K562 (cell line): ENCODE results near the gene ASIC3. TPM values are rescaled to one million over a fixed set of nuclear protein-coding genes. Genes with fewer than 3 reads are reported as not detected.
A peak's percentile ranks its signal among the peaks of the same experiment; 100 is the strongest.

Experiments
- BRD4 ChIP-seq: fragments of 200-600 bp; sonication (generic); IDR thresholded peaks from 2 replicates; pipeline ENCODE4 v1.6.1; 2017; ENCODE audit warnings: inconsistent platforms
- COPS2 ChIP-seq: fragments of 450-650 bp; conservative IDR thresholded peaks from 2 replicates; pipeline ENCODE4 v1.6.1; 2016; ENCODE audit warnings: mild to moderate bottlenecking, moderate library complexity
- CREB1 ChIP-seq, 2 experiments: sonication (generic) in 1 of 2; formaldehyde crosslinking in 1 of 2; IDR thresholded peaks; 2 replicates each; pipeline versions ENCODE4 v1.6.1 to v1.8.0; 2012 to 2022; ENCODE audit warnings: inconsistent platforms in 1 of 2, mild to moderate bottlenecking in 1 of 2, missing genetic modification reagents in 1 of 2, moderate library complexity in 1 of 2
- GATAD2B ChIP-seq: fragments of 450-650 bp; IDR thresholded peaks from 2 replicates; pipeline ENCODE4 v1.6.1; 2017; ENCODE audit warnings: mild to moderate bottlenecking, borderline replicate concordance
- HDAC2 ChIP-seq: fragments of 450-650 bp; IDR thresholded peaks from 2 replicates; pipeline ENCODE4 v1.6.1; 2016; ENCODE audit warnings: mild to moderate bottlenecking
- HNRNPK ChIP-seq: fragments of 200-400 bp; formaldehyde crosslinking; IDR thresholded peaks from one replicate; pipeline ENCODE4 v1.6.1; 2018; ENCODE audit warnings: mild to moderate bottlenecking, low read depth, low read length; ENCODE audit not compliant: poor library complexity, severe bottlenecking
- KLF6 ChIP-seq: fragments of 250-450 bp; sonication (Bioruptor Pico); IDR thresholded peaks from 2 replicates; pipeline ENCODE4 v1.4.0; 2020; ENCODE audit warnings: mild to moderate bottlenecking, moderate library complexity, borderline replicate concordance
- MBD1 ChIP-seq: fragments of 250-450 bp; sonication (Bioruptor Pico); IDR thresholded peaks from 2 replicates; pipeline ENCODE4 v1.8.0; 2022; ENCODE audit warnings: inconsistent platforms
- MEIS2 ChIP-seq: fragments of 450-650 bp; IDR thresholded peaks from 2 replicates; pipeline ENCODE4 v1.6.1; 2014; ENCODE audit warnings: mild to moderate bottlenecking; ENCODE audit not compliant: partially characterized antibody
- MGA ChIP-seq: fragments of 450-650 bp; IDR thresholded peaks from 2 replicates; pipeline ENCODE4 v1.6.1; 2016; ENCODE audit warnings: mild to moderate bottlenecking, moderate library complexity
- PRMT5 ChIP-seq: sonication (generic); formaldehyde crosslinking; IDR thresholded peaks from 2 replicates; pipeline ENCODE4 v1.5.0; 2020; ENCODE audit warnings: missing genetic modification reagents
- SREBF2 ChIP-seq: sonication (generic); formaldehyde crosslinking; IDR thresholded peaks from 2 replicates; pipeline ENCODE4 v1.4.0; 2020; ENCODE audit warnings: mild to moderate bottlenecking, missing genetic modification reagents
- ZKSCAN1 ChIP-seq: fragments of 150-350 bp; IDR thresholded peaks from 2 replicates; pipeline ENCODE4 v1.6.1; 2016; ENCODE audit warnings: low read depth, low read length
- ZNF239 ChIP-seq: fragments of 250-450 bp; sonication (Bioruptor Pico); IDR thresholded peaks from 2 replicates; pipeline ENCODE4 v1.4.0; 2020; ENCODE audit warnings: mild to moderate bottlenecking
- ZNF584 ChIP-seq: fragments of 200-800 bp; sonication (Bioruptor generic); IDR thresholded peaks from 2 replicates; pipeline ENCODE4 v1.6.1; 2016; ENCODE audit warnings: low read depth, mild to moderate bottlenecking, missing genetic modification characterization, missing compliant biosample characterization
- polyA plus RNA-seq, 8 experiments: library from polyadenylated mRNA; depleted of rRNA in 4 of 8; stranded (reverse) in 5 of 8; unstranded in 3 of 8; fragments of >200 nt; fragmentation: Nextera tagmentation in 2 of 8; fragmentation: Illumina TruSeq in 1 of 8; extraction: Ambion mirVana in 2 of 8; extraction: Trizol in 1 of 8; gene quantifications; 2 replicates each; pipeline versions ENCODE4 v1.2.1 to v1.2.3, GENCODE V29; 2011 to 2014; ENCODE audit warnings: inconsistent platforms in 1 of 8, missing spikeins in 1 of 8
- total RNA-seq, 7 experiments: library from RNA; depleted of rRNA in 6 of 7; stranded (reverse); fragments of >200 nt in 6 of 7; fragmentation: Illumina TruSeq in 2 of 7; extraction: Trizol in 2 of 7; gene quantifications; 2 replicates each; pipeline versions ENCODE4 v1.2.1 to v1.2.3, GENCODE V29; 2011 to 2021; ENCODE audit warnings: low replicate concordance in 1 of 7

The ASIC3 gene
- total and polyA plus RNA-seq, 9 of the 15 experiments (the other 6 are each of a cell fraction or from before 2014, with no cell fraction given), result 0.11 to 5.0 (median 0.87) TPM

GRCh38 chr7:151028131-151028947 lies 20.0 kb upstream of the ASIC3 start, which contains the start of gene ABCB8 (continued):
- TF ChIP-seq MGA, result peak; percentile 92
- peak; percentile 87 for TF ChIP-seq ZNF584 (CRISPR knock-in tag)
- TF ChIP-seq GATAD2B, result no peak; the same call in 1 of the 2 replicates
- TF ChIP-seq PRMT5 (CRISPR knock-in tag), result no peak
- TF ChIP-seq MEIS2, result peak; percentile 97
- TF ChIP-seq SREBF2, result peak; percentile 18; the same call in 1 of the 2 replicates
- TF ChIP-seq ZKSCAN1, result peak; percentile 47; the same call in 1 of the 2 replicates
- TF ChIP-seq HDAC2, result peak; percentile 90
- no peak for TF ChIP-seq COPS2
- peak; percentile 43; the same call in 1 of the 2 replicates for TF ChIP-seq ZNF239 (CRISPR knock-in tag)
- no peak for TF ChIP-seq BRD4
- TF ChIP-seq HNRNPK, result no peak
- TF ChIP-seq MBD1 (CRISPR knock-in tag), result no peak
- TF ChIP-seq CREB1 (IDR thresholded peaks at IDR 0.05), result peak; percentile 80
- peak; percentile 88 for TF ChIP-seq CREB1 (CRISPR knock-in tag; IDR thresholded peaks at IDR 0.05)
- peak; percentile 80; the same call in 1 of the 2 replicates for TF ChIP-seq KLF6 (CRISPR knock-in tag)
